Stimulated activated CD4-positive, alpha-beta T cell treated with anti-CD3 and anti-CD28 coated beads, Interleukin-12 subunit alpha, Interleukin-12 subunit beta, amount 100 ng/mL, for 24 hours (primary cell): ENCODE measurements around the gene TSHZ2.

Source experiments
- DNase-seq, 2 experiments: peaks; one replicate each; pipeline ENCODE4 v3.0.0-alpha.2; 2020; ENCODE audit warnings: low read depth in 2 of 2

TSHZ2 gene

DNA sequence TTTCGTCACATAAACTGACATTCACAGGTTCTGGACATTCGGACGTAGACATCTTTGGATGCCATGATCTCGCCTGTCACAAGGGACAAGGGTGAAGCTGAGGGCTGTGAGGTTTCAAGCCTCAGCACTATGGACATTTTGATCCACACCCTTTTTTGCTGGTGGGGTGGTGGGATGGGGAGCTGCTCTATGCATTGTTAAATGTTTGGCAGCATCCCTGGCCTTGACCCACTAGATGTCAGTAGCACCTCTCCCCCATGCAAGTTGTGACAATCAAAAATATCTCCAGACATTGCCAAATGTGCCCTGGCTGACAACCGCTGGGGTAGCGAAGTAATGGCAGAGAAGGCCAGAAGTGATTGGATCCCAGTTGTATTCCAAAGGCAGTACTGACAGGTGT lies 229.4 kb downstream of the TSHZ2 start:
- DNase-seq: no peak

DNA sequence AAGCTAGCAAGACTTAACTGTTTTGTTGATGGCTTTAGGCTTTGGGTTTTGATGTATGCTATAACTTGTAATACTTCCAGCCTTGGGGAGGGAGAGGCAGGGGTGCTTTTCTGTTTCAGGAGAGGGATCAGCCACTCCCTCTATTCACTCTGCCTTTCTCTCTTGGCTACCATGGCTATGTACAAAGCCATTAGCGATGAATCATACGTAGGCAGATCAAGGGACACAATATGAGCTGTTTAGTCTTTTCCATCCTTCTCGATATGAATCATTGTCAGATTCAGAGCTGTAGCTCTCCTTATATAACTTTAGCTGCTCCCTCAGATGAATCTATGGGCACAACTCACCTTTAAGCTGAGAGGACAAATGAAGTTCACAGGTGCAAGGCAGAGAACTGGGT lies 230.6 kb downstream of the TSHZ2 start:
- DNase-seq: no peak

DNA sequence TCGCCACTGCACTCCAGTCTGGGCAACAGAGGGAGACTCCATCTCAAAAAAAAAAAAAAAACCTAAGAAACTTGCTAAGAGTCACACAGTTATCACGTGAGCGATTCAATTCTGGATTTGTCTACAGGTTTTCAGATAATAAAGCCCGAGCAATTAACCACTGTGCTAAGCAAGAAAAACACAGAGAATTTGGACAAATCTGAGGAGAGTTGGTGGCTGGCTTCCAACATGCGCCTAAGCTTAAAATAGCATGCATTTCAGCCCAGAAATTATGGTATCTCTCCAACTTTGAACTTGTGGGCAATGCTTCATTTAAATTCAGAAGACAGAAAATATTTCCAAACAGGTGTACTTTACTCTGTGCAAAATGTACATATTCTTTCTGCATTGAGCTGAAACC lies 232.9 kb downstream of the TSHZ2 start:
- no peak for DNase-seq

DNA sequence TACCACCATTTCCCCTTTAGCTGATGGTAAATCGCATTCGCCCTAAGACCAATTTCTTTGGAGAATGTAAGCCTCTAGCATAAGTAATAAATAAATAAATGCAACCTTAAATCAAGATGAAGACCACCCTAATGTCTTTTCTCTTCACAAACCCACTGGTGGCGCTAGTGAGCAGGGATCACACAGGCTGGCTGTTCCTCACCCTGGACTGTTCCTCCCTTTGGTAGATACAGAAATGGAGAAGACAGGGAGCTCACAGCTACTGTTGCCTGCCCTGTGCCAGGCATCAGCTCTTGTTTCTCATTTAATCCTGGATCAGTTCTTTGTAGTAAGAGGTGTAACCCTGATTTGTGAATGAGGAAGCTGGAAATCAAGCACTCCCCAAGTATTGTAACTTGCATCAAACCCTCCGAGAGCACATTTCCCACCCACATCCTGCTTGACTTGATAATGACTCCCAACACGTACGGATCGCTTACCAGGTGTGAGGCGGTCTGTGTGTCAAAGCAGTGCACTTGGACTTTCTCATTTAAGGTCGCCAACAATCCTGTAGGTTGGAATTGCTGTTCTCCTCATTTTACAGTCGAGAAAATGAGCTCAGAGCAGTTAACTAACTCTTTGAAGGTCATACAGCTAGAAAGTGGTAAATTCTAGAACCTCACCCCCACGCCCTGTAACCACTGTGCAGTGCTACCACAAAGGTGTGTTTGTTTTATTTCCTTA lies 236.1 kb downstream of the TSHZ2 start:
- DNase-seq: no peak

- no peak for DNase-seq
Measured at GRCh38 chr20:53210041-53210440, 237.9 kb downstream of the TSHZ2 start.

- DNase-seq: no peak
Measured at GRCh38 chr20:53210931-53211330, 238.8 kb downstream of the TSHZ2 start.

DNA sequence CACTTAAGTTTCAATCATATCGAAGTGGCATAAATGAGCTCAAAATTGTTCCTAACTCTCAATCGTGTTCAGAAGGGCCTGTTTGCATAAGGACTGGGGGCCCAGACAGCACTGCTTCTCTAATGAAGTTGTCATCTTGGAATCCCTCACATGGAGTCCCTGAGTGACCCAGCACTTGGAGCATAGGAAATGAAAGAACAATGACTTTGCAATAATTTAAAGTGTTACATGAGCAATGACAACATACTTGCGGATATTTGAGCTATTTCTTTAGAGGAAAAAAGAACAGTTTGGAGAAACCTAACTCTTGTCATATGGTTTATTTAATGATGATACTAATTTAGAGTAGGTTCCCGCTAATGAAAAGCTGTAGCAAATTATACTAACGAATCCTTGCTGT lies 239.9 kb downstream of the TSHZ2 start:
- no peak for DNase-seq

GRCh38 chr20:53214392-53214791 lies 242.2 kb downstream of the TSHZ2 start:
- DNase-seq: no peak

DNA sequence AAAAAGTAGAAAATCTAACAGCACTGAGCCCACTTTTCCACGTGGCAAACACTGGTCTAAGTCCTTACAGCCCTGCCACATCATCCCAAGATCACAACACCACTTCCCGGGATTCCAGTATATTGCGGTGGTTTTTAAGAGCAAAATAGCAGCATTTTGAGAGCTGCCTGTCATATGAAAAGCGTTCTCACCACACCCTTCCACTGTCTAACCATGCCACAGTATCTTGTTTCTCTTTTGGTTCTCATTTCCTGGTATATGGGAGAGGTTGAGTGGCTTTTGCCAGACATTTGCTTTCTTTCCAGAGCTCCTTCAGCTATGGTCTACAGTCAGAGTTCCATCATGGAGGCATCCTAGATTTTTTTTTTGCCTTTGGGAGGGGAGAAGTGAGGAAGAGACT lies 243.0 kb downstream of the TSHZ2 start:
- no peak for DNase-seq

DNA sequence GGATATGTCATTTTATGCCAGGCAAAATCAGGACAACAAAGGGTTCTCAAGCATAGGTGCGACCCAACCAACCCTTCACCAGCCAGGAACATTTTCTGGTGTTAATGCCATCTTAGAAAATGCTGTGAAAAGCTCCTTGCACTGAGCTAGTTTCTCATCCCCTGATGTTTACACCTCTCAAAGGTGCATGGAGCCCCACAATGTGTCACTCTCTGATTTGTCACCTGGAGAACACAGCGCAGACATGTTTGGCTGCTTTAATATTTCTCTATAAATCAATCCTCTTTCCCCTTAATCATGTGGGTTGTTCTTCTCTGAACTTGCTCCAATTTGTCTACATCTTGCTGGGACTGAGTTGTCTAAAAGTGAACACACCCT lies 244.3 kb downstream of the TSHZ2 start:
- no peak for DNase-seq

DNA sequence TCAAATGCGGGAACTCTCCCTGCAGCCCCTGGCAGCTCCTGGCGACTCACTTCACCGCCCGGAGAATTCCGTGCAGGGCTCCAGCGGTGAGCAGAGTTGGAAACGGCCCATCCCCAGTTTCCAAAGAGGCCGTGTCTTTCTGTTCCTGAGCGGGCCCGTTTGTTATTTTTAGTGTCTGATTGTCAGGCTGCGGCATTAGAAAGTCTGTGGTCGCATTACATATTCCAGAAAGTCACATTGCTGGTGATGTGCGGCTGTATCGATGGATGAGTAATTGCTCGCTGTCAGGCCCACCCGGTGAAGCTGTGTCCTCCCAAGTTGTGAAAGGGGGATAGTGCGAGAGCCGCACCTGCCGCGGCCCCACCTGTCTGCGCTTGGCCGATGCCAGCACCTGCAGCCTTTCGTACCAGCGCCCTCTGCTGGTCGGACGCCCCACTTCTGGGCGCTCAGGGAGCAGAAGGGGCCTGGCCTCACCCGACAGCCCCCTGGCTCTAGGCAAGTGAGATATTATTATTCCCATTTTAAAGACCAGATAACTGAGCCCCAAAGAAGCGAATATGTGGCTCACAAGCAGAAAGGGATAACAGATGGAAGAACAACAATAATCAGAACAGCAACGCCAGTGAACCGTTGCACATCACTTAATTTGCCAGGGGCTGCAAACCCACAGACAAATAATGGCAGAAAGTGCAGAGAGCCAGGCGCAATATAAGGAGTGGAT lies 244.9 kb downstream of the TSHZ2 start:
- DNase-seq: peak; percentile 61 to 75

- no peak for DNase-seq
Measured at GRCh38 chr20:53220482-53221307, 248.5 kb downstream of the TSHZ2 start.

DNA sequence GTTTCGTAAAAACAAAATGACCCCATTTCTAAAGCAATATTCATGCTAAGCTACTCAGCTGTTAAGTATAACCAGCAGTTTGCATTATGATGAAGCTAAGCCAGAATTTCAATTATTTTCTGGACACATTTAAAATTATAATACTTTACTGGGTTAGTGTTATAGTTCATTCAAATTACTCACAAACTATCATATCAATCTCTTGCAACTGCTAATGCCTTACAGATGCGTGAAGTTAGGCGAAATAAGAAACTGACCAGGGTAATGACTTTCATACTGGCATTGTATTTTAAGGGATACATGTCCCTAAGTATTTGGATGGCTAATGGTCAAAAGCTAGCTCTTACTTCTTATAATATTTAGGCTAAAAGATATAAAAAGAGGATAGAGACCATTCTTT lies 249.6 kb downstream of the TSHZ2 start:
- DNase-seq: no peak

DNA sequence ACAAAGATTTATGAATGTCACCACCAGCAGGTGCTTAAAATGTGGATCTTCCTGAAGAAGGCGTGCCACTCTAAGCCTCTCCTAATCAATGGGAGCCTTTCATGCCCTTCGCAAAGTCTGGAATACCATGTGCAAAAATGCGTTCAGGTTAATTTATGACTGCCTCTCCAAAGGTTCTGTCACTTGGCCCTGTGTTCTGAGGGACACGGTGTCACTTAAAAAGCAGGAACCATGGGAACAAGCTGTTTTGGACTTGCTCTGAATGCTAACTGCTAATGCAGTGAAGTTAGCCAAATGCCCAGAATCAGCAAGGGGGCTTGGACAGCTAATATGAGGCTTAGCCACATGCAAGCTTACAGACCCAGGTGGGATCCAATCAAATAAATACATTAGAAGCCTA lies 250.3 kb downstream of the TSHZ2 start:
- DNase-seq: no peak

GRCh38 chr20:53222932-53223331 lies 250.8 kb downstream of the TSHZ2 start:
- DNase-seq: no peak

DNA sequence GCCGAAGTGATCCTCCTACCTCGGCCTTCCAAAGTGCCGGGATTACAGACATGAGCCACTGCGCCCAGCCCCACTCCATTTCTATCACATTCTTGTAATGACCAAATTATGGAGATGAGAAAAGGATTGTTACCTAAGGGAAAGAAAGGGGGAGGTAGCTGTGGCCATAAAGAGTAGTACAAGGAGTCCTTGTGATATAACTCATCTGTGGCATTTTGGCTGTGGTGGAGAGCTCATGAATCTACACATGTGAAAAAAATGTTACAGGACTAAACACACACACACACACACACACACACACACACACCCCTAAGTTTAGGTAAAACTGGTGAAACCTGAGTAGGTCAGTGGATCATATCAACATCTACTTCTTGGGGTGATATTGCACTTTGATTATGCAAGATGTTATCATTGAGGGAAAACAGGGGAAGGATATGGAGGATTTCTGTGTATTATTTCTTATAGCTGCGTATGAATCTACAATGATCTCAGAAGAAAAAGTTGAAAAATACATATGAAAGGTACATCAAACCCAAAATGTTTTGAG lies 251.5 kb downstream of the TSHZ2 start:
- no peak for DNase-seq

- no peak for DNase-seq
Measured at GRCh38 chr20:53224851-53225250, 252.7 kb downstream of the TSHZ2 start.

- no peak for DNase-seq
Measured at GRCh38 chr20:53226826-53227225, 254.7 kb downstream of the TSHZ2 start.

GRCh38 chr20:53227523-53227922 lies 255.4 kb downstream of the TSHZ2 start:
- DNase-seq: no peak

DNA sequence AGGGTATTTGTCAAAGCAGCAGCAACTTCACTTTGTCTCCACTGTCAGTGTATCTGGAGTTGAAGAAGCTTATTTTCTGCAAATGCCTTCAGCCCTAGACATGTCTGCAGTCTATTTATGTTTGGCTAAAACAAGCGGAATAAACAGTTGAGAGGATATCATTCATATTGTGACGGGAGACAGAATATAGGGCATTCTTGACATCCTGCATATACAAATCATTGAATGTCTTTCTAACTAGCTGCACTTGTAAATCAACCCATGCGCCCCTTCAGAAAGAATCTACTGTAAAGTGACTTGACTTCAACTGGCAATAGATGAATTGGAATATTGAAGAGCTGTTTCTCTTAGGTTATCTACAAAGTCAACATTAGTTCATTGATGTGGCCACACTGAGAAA lies 258.9 kb downstream of the TSHZ2 start:
- DNase-seq: no peak

GRCh38 chr20:53237461-53237860 lies 265.3 kb downstream of the TSHZ2 start:
- no peak for DNase-seq

- no peak for DNase-seq
Measured at GRCh38 chr20:53238121-53238660, 266.0 kb downstream of the TSHZ2 start.
